GM23248 (cell line): ENCODE data around the gene THAP8.

Experiments used
- EZH2 ChIP-seq: fragments of 200-600 bp; sonication (generic); IDR thresholded peaks from 2 replicates; pipeline ENCODE4 v1.6.1; 2018; ENCODE audit warnings: antibody characterized with exemption, mild to moderate bottlenecking; ENCODE audit not compliant: insufficient read depth, poor library complexity, severe bottlenecking
- EZH2phosphoT487 ChIP-seq: fragments of 200-600 bp; sonication (generic); IDR thresholded peaks from 2 replicates; pipeline ENCODE4 v1.6.1; 2018; ENCODE audit warnings: antibody characterized with exemption, moderate library complexity, mild to moderate bottlenecking, low read depth; ENCODE audit not compliant: insufficient read depth

GRCh38 chr19:36099166-36099785, 45.2 kb upstream of the THAP8 start:
- TF ChIP-seq EZH2 (no peak), EZH2phosphoT487 (no peak)
